Omental fat pad (tissue), 4 donors: ENCODE data around the gene MEIS1. TPM values are rescaled to one million over a fixed set of nuclear protein-coding genes. Genes with fewer than 3 reads are reported as not detected.

Experiments
- ATAC-seq: fragments of 150-250 bp; one replicate; pipeline ENCODE4 v1.9.1; 2016; ENCODE audit warnings: mild to moderate bottlenecking, moderate library complexity; ENCODE audit not compliant: low FRiP score
- DNase-seq: peaks from one replicate; pipeline ENCODE4 v3.0.0-alpha.2; 2019; ENCODE audit warnings: low spot score
- CTCF ChIP-seq, 3 donors: fragments of 450-650 bp; IDR thresholded peaks; one replicate each; pipeline ENCODE4 v1.5.1; 2016 to 2017; ENCODE audit warnings: antibody characterized with exemption in 3 of 3, mild to moderate bottlenecking in 3 of 3, moderate library complexity in 2 of 3
- total RNA-seq, 4 donors: library from RNA; depleted of rRNA; stranded (reverse); fragments of >200 nt; gene quantifications; one replicate each; pipeline ENCODE4 v1.1.0, GENCODE V29; 2016

MEIS1 gene
- total RNA-seq, 4 donors from 2014 or later, result 19.8 to 67.3 (median 46.3) TPM

GRCh38 chr2:66426244-66427111 lies 8.4 kb upstream of the MEIS1 start:
- no peak for ATAC-seq
- no peak for TF ChIP-seq CTCF (IDR thresholded peaks at IDR 0.05)

GRCh38 chr2:66427300-66427699 lies 7.6 kb upstream of the MEIS1 start:
- no peak for TF ChIP-seq CTCF (IDR thresholded peaks at IDR 0.05)
- ATAC-seq (no peak), DNase-seq (no peak)

More at GRCh38 chr2:66426244-66427111, 8.4 kb upstream of the MEIS1 start:
- DNase-seq, result no peak

GRCh38 chr2:66428986-66429612 lies 5.8 kb upstream of the MEIS1 start:
- ATAC-seq, result peak; percentile 15
- TF ChIP-seq CTCF (IDR thresholded peaks at IDR 0.05), result no peak
- no peak for DNase-seq

GRCh38 chr2:66429693-66430504 lies 5.0 kb upstream of the MEIS1 start:
- ATAC-seq (no peak), DNase-seq (no peak)
- no peak for TF ChIP-seq CTCF (IDR thresholded peaks at IDR 0.05)

GRCh38 chr2:66430505-66431273 lies 4.2 kb upstream of the MEIS1 start:
- no peak for TF ChIP-seq CTCF (IDR thresholded peaks at IDR 0.05)
- no peak for ATAC-seq
- DNase-seq, result no peak

GRCh38 chr2:66431274-66431642 lies 3.7 kb upstream of the MEIS1 start:
- ATAC-seq, result no peak
- TF ChIP-seq CTCF (IDR thresholded peaks at IDR 0.05), result no peak
- no peak for DNase-seq
